ENCODE results near the gene ASAP2.

Gene ASAP2

GRCh38 chr2:9231291-9232165 is 24.9 kb downstream of the ASAP2 start:
- DNase-seq (ENCODE audit: low read depth) = no peak

DNA sequence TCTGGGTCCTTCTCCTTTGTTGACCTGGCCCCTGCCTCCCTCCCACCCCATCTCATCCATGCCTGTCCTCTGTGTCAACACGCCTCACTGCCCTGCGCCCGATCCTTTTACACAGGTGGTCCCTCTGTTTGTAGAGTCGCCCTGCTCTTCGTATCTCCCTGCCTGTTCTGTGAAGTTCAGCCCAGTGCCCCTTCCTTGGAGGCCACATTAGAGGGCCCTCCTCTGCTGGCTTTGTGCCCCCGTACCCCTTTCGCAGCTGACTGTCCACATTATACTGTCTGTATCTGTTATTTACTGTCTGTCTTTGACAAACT is 25.5 kb downstream of the ASAP2 start:
- no peak for DNase-seq (ENCODE audit: low read depth)

- DNase-seq (ENCODE audit: low read depth) = no peak
These were observed 26.3 kb downstream of the ASAP2 start for GRCh38 chr2:9232886-9233285.

GRCh38 chr2:9234680-9235146 is 28.1 kb downstream of the ASAP2 start:
- no peak for DNase-seq (ENCODE audit: low read depth)

DNA sequence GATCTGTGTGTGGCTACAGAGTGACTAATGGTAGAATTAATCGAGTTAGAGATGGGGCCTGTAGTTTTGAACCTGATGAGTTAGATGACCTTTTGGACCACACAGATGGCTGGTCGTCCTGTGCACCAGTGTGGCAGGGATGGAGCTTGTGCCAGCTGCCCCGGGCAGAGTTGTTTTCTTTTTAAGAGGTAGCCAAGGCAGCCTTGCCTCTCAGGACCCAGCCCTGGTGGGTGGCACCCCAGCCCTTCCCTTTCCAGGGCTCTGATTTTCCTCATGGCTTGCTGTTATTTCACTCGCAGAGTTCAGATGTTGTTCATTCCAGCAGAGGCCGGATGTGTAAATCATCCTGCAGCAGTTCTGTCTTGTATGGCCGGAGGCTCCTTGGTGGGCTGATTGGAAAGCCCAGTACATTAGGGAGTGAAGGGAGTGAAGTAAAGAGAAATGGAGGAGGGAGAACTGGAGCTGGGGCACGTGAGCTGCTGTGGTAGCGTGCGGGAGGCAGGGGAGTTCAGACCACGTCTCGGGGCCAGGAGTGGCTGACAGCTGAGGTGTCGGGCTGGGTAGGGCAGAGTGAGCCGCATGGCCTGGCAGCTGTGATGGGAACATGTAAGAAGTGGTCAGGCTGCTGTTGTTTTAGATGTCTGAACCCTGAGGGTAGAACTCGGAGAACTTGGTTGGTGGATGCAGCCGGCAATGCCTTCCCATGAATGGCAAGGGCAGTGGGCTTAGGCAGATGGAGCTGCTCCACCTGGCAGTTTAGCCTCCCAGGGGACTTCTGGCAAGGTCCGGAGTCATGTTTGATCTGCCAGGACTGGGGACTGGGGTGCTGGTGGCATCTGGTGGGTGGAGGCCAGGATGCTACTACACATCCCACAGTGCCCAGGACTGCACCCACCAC is 28.8 kb downstream of the ASAP2 start:
- DNase-seq (ENCODE audit: low read depth) = no peak

DNA sequence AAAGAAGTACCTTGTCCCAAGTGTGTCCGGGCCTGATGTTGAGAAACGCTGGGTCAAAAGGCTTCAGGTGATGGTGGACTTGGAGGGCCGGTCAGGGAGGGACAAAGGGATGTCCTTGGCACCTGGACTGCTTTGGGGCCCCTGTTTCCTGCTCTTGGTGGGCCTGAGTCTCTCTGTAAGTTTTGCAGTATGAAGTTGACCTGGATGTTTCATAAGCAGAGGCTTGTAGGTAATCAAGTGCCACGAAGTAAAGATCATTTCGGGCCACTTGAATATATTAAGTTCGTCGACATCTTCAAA is 29.4 kb downstream of the ASAP2 start:
- DNase-seq (ENCODE audit: low read depth) = no peak

- DNase-seq (ENCODE audit: low read depth) = no peak
These were observed 30.3 kb downstream of the ASAP2 start for GRCh38 chr2:9236867-9237266.

DNA sequence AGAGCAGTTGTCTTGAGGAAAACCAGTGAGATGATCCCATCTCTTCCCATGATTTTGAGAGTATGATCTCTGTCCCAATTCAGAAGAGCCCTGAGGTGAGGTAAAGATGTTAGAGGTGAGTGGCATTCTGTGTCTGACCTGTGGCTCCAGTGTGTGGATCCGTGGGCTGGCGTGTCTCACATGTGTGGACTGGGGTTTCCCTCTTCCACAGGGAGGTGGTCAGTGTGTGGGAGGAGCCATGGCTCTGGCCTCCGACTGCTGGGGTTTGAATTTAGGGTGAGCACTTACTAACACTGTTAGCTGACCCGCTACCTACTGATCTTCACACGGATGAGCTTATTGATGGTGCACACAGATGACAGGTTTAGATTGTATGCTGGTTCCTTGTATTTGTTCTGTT is 31.2 kb downstream of the ASAP2 start:
- DNase-seq (ENCODE audit: low read depth) = no peak

DNA sequence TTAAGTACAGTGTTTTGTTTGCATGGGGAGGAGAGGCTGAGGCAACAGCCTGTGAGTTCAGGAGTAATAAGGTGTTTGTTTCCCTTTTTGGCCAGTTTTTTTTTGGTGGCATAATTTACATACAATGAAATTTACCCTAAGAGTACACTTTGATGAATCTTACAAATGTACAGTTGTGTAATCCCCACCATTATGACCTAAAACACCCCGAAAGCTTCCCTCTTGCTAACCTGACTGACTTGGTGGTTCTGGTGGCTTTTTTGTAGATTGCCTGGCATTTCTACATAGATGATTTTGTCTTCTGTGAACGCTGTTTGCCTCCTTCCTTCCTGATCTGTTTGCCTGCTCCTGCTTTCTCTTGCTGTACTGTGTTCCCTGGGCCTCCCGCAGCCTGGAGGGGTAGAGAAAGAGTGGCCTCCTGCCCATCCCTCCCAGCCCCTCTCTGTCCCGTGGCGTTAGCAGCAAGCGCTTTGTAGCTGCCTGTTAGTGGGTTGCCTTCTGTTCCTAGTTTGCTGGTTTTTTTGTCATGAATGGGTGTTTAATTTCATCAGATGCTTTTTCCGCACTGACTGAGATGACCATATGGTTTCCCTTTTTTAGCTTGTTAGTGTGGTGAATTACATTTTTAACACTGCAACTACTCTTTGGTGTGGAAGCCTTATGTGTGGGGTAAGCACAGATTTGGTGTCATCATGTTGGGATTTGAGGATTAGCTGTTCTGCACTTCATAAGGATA is 32.1 kb downstream of the ASAP2 start:
- no peak for DNase-seq (ENCODE audit: low read depth)

DNA sequence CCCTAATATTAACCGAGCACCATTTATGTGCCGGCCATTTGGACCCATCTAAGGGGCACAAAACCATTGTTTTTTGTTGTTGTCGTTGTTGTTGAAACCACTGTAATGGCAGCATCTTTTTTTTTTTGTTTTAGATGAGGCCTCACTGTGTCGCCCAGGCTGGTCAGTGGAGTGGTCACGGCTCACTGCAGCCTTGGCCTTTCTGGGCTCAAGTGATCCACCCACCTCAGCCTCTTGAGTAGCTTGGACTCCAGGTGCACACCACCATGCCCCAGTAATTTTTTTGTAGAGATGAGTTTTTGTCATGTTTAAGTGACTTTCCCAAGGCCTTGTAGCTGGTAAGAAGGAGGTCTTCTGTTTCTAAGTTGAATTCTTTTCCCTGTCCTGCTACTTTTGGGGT is 33.0 kb downstream of the ASAP2 start:
- DNase-seq (ENCODE audit: low read depth) = no peak

GRCh38 chr2:9240745-9241144 is 34.1 kb downstream of the ASAP2 start:
- DNase-seq (ENCODE audit: low read depth) = no peak

- no peak for DNase-seq (ENCODE audit: low read depth)
These were observed 34.6 kb downstream of the ASAP2 start for GRCh38 chr2:9241233-9241632.

- no peak for DNase-seq (ENCODE audit: low read depth)
These were observed 36.7 kb downstream of the ASAP2 start for GRCh38 chr2:9243357-9243756.

- no peak for DNase-seq (ENCODE audit: low read depth)
These were observed 38.5 kb downstream of the ASAP2 start for GRCh38 chr2:9244985-9245544.

DNA sequence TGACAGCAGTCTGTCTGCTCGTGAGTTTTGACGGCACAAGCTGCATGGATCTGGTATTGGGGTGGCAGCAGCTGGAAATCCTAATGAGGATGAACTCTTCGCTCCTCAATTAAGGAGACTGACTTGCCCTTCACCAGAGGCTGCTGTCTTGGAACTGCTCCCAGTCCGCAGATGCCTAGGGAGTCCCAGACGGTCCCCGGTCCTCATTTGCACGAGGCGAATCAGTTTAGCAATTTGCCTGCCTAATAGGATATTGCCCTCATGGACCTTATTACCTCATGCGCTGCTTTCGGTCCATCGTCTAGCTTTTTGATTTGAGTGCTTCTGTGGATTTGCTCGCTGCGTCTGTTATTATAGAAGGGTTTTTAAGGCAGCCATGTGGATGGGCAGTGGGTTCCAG is 40.6 kb downstream of the ASAP2 start:
- no peak for DNase-seq (ENCODE audit: low read depth)

GRCh38 chr2:9247786-9248185 is 41.2 kb downstream of the ASAP2 start:
- DNase-seq (ENCODE audit: low read depth) = no peak

- no peak for DNase-seq (ENCODE audit: low read depth)
These were observed 41.8 kb downstream of the ASAP2 start for GRCh38 chr2:9248363-9248762.

DNA sequence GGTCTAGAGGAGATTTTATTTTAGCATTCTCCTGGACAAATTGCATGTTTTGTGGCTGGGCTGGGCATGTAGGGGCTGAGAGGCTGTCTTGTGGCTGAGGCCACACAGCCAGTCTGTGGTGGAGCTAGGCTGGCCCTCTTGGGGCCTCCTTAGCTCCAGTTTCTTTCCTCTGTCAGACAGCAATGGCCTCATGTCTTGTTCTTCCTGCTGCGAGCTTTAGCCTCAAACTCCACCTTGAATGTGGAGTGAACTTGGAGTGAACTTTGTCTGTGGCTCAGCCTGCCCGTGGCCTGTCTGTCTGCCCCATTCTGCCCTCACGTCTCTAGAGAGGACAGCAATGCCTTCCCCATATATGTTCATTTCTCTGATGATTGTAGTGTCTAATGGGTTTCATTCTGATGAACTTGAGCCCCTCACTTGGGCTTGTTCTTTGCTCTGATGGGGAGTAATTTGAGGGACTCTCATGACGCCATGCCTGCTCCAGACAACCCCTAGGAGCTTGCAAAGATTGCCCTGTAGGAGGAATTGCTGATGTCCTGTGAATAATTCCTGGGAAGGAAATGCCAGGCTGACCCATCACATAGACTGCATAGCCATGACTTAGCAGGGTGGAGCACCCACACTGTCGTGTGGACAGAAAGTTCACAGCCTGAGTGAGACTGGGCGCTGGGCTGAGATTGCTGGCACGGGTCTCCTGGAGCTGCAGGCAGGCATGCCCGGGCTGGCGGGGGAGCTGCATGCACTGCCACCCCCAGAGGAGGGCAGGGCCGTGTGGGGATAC is 42.6 kb downstream of the ASAP2 start:
- DNase-seq (ENCODE audit: low read depth) = no peak

GRCh38 chr2:9250091-9250490 is 43.5 kb downstream of the ASAP2 start:
- DNase-seq (ENCODE audit: low read depth) = no peak

DNA sequence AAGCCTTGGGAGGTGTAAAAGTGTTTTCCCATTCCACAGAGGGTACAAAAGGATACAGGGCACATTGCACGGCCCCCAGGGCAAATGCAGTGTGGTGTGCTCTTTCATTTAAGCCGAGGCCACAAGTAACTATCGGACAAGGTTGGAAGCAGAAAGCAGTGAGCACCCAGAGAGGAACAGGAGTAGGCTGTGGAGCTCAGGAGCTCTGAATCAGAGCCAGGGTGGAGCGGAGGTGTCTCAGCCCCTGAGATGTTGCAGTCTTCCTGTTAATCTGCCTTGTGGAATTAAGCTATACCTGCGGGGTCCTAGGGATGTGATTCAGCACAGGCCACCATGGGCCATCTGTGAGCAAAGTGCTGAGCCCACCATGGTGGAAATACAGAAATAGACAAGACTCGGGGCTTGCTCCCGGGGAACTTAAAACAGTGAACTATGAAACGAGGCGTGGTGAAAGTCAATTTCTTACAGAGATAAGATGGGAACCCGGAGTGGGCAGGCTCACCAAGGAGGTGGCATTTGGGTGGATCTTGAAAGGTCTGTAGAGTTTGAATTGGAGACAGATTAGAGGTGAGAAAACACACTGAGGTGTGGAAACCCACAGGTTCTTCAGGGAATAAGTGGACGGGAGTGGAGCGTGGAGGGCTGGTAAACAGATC is 44.0 kb downstream of the ASAP2 start:
- DNase-seq (ENCODE audit: low read depth) = no peak
